Mucosa of descending colon (tissue), 3 donors: ENCODE results near the gene SMARCA4. TPM values are rescaled to one million over a fixed set of nuclear protein-coding genes. Genes with fewer than 3 reads are reported as not detected.
A peak's percentile ranks its signal among the peaks of the same experiment; 100 is the strongest.

Experiments
- ATAC-seq: fragments of 200-7000 bp; cut with Tn5 transposase; one replicate; pipeline ENCODE4 v1.9.1; 2020; ENCODE audit warnings: mild to moderate bottlenecking, moderate library complexity
- DNase-seq, 3 donors: peaks; one replicate each; pipeline ENCODE4 v3.0.0-alpha.2; 2020
- H3K36me3 ChIP-seq: fragments of 200-600 bp; one replicate; pipeline ENCODE4 v1.8.0; 2021; ENCODE audit warnings: low read depth, mild to moderate bottlenecking
- H3K4me1 ChIP-seq: fragments of 200-600 bp; one replicate; pipeline ENCODE4 v1.8.0; 2021; ENCODE audit warnings: low read depth, mild to moderate bottlenecking
- H3K4me3 ChIP-seq: fragments of 200-600 bp; one replicate; pipeline ENCODE4 v1.8.0; 2021; ENCODE audit warnings: mild to moderate bottlenecking
- H3K9me3 ChIP-seq: fragments of 200-600 bp; one replicate; pipeline ENCODE4 v1.8.0; 2021; ENCODE audit warnings: mild to moderate bottlenecking
- intact Hi-C, 2 donors: fragments of 100-400 bp; cut with DNase I in 1 of 2; cut with micrococcal nuclease in 1 of 2; formaldehyde crosslinking; loops; one replicate each; pipeline versions ENCODE4 v1.11.0 to v1.11.1; 2022; cut with DNase I, micrococcal nuclease
- total RNA-seq, 3 donors: library from RNA; stranded (reverse); fragmentation: NEBNext Ultra II Directional in 2 of 3; extraction: Animal tissue kit (Norgen Biotek cat#: 25700) in 2 of 3; gene quantifications; one replicate each; pipeline versions ENCODE4 v1.2.1 to v1.2.4, GENCODE V29; 2021 to 2023
- TF ChIP-seq, protein P1 (sequence below): fragments of 200-600 bp; IDR thresholded peaks from one replicate; pipeline ENCODE4 v1.8.0; 2022; ENCODE audit warnings: antibody characterized with exemption, mild to moderate bottlenecking
- donor health status: DM: no; HTN: no; CAD: no; lungs with moderate emphysema.
- donor health status: DM: no; HTN: no; CAD: no.
- donor health status: DM: no; HTN: yes; CAD: no.

SMARCA4 gene
- total RNA-seq, 3 donors from 2014 or later: 81.5 to 86.5 (median 86.3) TPM

DNA sequence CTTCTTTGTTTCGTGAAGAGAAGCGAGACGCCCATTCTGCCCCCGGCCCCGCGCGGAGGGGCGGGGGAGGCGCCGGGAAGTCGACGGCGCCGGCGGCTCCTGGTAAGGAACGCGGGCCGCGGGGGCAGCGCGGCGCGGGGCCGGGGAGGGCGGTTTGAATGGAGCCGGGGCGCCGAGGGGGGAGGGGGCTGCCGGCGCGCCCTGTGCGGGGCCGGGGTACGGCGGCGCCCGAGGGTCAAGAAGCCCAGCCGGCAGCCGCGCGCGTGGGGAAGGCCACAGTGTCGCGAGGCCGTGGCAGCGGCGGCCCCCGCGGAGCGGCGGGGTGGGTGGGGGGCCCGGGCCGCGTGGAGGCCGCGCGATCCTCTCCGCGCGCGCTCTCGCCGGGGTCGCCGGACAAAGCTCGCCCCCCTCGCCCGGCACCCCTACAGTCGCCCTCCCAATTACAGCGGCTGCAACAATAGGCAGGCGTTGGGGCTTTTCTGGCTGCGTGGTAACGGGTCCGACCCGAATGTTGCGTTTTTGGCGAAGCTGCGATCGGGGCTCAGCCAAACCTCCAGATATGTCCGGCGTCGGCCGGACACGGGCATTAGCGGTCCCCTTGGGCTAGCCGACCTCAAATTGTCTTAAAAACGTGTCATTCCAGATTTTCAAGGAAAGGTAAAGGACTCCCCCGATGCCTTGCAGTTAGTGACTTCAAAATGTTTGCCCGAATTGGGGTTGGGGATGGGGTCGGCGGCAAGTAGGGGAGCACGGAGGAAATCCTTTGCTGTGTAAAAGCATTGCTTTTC lies 437 bp downstream of the SMARCA4 start:
- peak overlapping the region; percentile 74 for H3K4me3 ChIP-seq
- H3K36me3 ChIP-seq: no peaks in the 10 kb centered on the region
- TF ChIP-seq, protein P1, sequence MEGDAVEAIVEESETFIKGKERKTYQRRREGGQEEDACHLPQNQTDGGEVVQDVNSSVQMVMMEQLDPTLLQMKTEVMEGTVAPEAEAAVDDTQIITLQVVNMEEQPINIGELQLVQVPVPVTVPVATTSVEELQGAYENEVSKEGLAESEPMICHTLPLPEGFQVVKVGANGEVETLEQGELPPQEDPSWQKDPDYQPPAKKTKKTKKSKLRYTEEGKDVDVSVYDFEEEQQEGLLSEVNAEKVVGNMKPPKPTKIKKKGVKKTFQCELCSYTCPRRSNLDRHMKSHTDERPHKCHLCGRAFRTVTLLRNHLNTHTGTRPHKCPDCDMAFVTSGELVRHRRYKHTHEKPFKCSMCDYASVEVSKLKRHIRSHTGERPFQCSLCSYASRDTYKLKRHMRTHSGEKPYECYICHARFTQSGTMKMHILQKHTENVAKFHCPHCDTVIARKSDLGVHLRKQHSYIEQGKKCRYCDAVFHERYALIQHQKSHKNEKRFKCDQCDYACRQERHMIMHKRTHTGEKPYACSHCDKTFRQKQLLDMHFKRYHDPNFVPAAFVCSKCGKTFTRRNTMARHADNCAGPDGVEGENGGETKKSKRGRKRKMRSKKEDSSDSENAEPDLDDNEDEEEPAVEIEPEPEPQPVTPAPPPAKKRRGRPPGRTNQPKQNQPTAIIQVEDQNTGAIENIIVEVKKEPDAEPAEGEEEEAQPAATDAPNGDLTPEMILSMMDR: no peak
- DNase-seq (peak in 2 of 3 donors; percentile 41 to 62), ATAC-seq (peak; percentile 46)
- H3K9me3 ChIP-seq: no peaks in the 10 kb centered on the region
- intact Hi-C loops: no loop called here
- peaks cover 9% of the 10 kb centered on the region for H3K4me1 ChIP-seq

DNA sequence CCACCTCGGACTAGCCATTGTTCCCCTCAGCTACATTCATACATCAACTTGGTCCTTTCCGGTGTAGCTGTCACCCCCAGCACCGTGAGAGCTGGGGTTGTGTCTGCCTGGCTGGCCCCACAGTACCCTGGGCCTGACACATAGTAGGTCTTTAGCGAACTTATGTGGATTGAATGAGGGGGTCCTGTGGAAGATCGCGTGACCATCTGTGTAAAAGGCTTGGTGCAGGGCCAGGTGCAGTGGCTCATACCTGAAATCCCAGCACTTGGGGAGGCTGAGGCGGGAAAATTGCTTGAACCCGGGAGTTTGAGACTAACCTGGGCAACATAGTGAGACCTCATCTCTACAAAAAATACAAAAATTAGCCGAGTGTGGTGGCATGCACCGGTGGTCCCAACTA lies 2.0 kb downstream of the SMARCA4 start:
- no peak overlapping the region for H3K4me3 ChIP-seq

DNA sequence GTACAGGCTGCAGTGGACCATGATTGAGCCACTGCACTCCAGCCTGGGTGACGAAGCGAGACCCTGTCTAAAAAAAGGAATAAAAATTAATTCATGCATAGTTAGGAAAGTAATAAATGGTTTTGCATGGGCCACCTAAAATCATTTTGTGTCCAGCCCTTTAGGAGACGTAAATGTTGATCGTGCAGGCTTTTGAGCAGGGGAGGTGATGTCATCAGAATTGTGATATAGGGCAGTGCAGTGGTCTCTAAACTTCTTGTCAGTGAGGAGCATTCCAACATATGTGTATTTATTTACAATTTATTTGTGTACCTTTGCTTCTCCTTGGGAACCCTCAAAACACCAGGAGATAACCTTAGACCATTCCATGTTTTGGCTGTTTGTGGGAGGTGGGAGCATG lies 3.0 kb downstream of the SMARCA4 start:
- ATAC-seq (no peak), DNase-seq (no peak)
- Histone ChIP-seq H3K36me3 (no peaks in the 10 kb centered on the region), H3K4me3 (no peak overlapping the region), H3K4me1 (peaks cover 23% of the 10 kb centered on the region), H3K9me3 (no peaks in the 10 kb centered on the region)
- TF ChIP-seq, protein P1: no peak
- intact Hi-C loops: no loop called here

More for the DNA sequence above, 2.0 kb downstream of the SMARCA4 start:
- no peaks in the 10 kb centered on the region for H3K9me3 ChIP-seq
- no peak for DNase-seq
- intact Hi-C loops: no loop called here
- ATAC-seq: no peak
- TF ChIP-seq, protein P1: no peak
- H3K36me3 ChIP-seq: no peaks in the 10 kb centered on the region
- H3K4me1 ChIP-seq: peaks cover 13% of the 10 kb centered on the region

DNA sequence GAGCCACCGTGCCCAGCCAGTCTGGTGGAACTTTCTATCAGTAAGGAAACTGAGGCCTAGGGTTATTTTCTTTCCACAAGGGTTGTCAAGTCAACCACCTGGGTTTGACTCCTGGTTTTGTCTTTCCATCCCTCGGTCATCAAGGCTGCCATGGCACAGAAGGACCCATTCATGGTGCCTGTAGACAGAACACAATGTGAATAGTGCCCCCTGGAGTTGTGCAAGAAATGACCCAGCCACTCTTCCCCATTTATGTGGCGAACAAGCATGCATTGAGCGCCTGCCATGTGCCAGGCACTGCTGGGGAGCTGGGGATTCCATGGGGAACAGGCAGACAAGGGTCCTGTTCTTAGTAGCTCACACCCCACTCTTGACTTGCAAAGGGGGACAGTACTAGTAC lies 4.1 kb downstream of the SMARCA4 start:
- no peak for DNase-seq
- intact Hi-C loops: no loop called here
- Histone ChIP-seq H3K4me3 (no peak overlapping the region), H3K9me3 (no peaks in the 10 kb centered on the region), H3K4me1 (peaks cover 26% of the 10 kb centered on the region), H3K36me3 (no peaks in the 10 kb centered on the region)
- TF ChIP-seq, protein P1: no peak
- ATAC-seq: no peak

DNA sequence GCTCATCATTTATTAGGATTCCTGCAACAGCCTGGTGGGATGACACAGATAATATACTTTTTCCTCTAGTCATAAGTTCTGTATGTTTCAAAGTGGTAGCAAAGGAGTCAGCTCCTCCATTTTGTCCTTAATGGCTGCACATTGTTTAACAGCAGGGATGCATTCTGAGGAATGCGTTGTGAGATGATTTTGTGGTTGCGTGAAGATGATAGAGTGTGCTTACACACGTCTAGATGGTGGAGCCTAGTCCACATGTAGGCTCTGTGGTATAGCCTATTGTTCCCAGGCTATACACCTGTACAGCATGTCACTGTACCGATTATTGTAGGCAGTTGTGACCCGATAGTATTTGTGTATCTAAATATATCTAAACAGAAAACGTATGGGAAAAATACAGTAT lies 4.6 kb downstream of the SMARCA4 start:
- Histone ChIP-seq H3K4me1 (peaks cover 26% of the 10 kb centered on the region), H3K9me3 (no peaks in the 10 kb centered on the region), H3K36me3 (no peaks in the 10 kb centered on the region), H3K4me3 (no peak overlapping the region)
- ATAC-seq (no peak), DNase-seq (no peak)
- intact Hi-C loops: no loop called here
- TF ChIP-seq, protein P1: no peak
